Uterus (tissue), 2 donors: ENCODE results near the gene TACR2.

Experiments used
- POLR2A ChIP-seq, 2 donors: fragments of 450-650 bp; IDR thresholded peaks; one replicate each; pipeline ENCODE4 v1.6.1; 2016; ENCODE audit warnings: antibody characterized with exemption in 2 of 2, mild to moderate bottlenecking in 1 of 2, moderate library complexity in 1 of 2
- TF ChIP-seq, protein P1 (sequence below), 4 experiments: fragments of 200-600 bp in 2 of 4; fragments of 450-650 bp in 2 of 4; sonication (generic) in 2 of 4; IDR thresholded peaks; one replicate each; pipeline ENCODE4 v1.5.1; 2016 to 2019; ENCODE audit warnings: antibody characterized with exemption in 4 of 4, mild to moderate bottlenecking in 2 of 4, moderate library complexity in 1 of 4

DNA sequence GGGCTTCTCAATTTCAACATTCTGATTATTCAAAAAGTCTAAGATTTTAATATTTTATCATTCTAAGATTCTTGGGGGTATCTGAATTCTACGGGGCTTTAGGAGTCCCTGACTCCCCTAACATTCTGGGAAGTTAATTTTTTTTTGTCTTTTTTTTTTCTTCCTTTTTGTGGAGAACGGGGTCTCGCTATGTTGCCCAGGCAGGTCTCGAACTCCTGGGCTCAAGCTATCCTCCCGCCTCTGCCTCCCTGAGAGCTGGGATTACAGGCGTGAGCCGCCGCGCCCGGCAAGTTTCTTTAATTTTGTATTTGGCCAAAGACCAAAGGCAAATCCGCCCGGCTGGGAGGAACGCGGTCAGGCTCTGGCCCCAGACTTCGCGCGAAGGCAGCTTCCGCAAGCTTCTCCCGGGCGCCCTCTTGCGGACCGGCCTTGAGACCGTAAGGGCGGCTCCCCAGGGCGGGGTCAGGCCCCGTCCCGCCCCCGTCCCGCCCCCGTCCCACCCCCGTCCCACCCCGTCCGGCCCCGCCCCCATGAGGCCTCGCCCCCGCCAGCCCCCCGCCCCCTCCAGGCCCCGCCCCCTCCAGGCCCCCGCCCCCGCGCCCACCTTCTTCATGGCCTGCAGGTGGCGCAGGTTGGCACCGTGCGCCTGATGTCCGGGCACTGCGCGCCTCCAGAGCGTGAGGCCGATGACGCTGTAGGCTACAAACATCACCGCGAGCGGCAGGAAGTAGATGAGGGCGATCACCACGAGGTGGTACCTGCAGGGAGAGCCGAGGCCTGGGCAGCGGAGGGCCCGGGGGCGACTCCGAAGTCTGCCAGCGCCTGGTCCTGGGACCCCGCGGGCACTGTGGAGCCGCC lies 8.2 kb downstream of the TACR2 start:
- TF ChIP-seq, protein P1, sequence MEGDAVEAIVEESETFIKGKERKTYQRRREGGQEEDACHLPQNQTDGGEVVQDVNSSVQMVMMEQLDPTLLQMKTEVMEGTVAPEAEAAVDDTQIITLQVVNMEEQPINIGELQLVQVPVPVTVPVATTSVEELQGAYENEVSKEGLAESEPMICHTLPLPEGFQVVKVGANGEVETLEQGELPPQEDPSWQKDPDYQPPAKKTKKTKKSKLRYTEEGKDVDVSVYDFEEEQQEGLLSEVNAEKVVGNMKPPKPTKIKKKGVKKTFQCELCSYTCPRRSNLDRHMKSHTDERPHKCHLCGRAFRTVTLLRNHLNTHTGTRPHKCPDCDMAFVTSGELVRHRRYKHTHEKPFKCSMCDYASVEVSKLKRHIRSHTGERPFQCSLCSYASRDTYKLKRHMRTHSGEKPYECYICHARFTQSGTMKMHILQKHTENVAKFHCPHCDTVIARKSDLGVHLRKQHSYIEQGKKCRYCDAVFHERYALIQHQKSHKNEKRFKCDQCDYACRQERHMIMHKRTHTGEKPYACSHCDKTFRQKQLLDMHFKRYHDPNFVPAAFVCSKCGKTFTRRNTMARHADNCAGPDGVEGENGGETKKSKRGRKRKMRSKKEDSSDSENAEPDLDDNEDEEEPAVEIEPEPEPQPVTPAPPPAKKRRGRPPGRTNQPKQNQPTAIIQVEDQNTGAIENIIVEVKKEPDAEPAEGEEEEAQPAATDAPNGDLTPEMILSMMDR (IDR thresholded peaks at IDR 0.05), result peak; percentile 47 to 86 (median 66)
- TF ChIP-seq POLR2A (IDR thresholded peaks at IDR 0.05), result peak; percentile 44 to 52
